ENCODE measurements around the gene ARSG. TPM values are rescaled to one million over a fixed set of nuclear protein-coding genes. Genes with fewer than 3 reads are reported as not detected.
A peak's percentile ranks its signal among the peaks of the same experiment; 100 is the strongest.
"Not testable (repeated sequence)": the region's sequence is repeated elsewhere in the genome, so short reads cannot be mapped to it uniquely, and the experiment has no call there.

The ARSG gene
- total and polyA plus RNA-seq, 5 experiments from 2014 or later: 10.4 to 15.1 (median 12.9) TPM

GRCh38 chr17:68356520-68356919, 65.2 kb downstream of the ARSG start:
- POLR2A ChIA-PET: interaction anchor here (0.6 to 5.5 kb wide), 5 partner anchors 11 to 81 kb away, joined by 4 to 56 read pairs (median 5); partner anchors contain the start of genes ARSG and SLC16A6
- Mint-ChIP-seq H3K4me1 (peaks cover 20 to 62% (median 52%) of the 10 kb centered on the region in 4 donors), H3K36me3 (no peaks in the 10 kb centered on the region), H3K4me3 (peak overlapping the region; percentile 17 to 82 (median 78)), H3K27me3 (no peaks in the 10 kb centered on the region), H3K27ac (peak overlapping the region; percentile 57 to 93 (median 74)), H3K9me3 (no peaks in the 10 kb centered on the region)
- peak in 9 of 10 donors; percentile 40 to 85 (median 76) for DNase-seq
- ATAC-seq: peak; percentile 99

- Mint-ChIP-seq H3K4me3 (peak overlapping the region; percentile 28 to 82 (median 78)), H3K27ac (peak overlapping the region; percentile 57 to 93 (median 74)), H3K9me3 (no peaks in the 10 kb centered on the region), H3K36me3 (no peaks in the 10 kb centered on the region), H3K27me3 (no peaks in the 10 kb centered on the region), H3K4me1 (peaks cover 18 to 58% (median 48%) of the 10 kb centered on the region in 4 donors)
- DNase-seq: no peak
- ATAC-seq: peak; percentile 5 to 27
- POLR2A ChIA-PET: interaction anchor here (0.6 to 5.5 kb wide), 7 partner anchors 12 to 92 kb away, joined by 3 to 56 read pairs (median 4); partner anchors contain the start of genes ARSG and SLC16A6
Observed at GRCh38 chr17:68356949-68357455, 65.7 kb downstream of the ARSG start.

- Mint-ChIP-seq H3K4me3 (no peak overlapping the region), H3K9me3 (no peaks in the 10 kb centered on the region), H3K27me3 (no peaks in the 10 kb centered on the region), H3K4me1 (peaks cover 19 to 49% (median 41%) of the 10 kb centered on the region in 4 donors), H3K27ac (peak overlapping the region in 3 of 10 donors; percentile 36 to 92 (median 38)), H3K36me3 (no peaks in the 10 kb centered on the region)
- POLR2A ChIA-PET: interaction anchor here (1.0 to 5.5 kb wide), 5 partner anchors 11 to 93 kb away, joined by 3 to 56 read pairs (median 4); partner anchors contain the start of genes ARSG and SLC16A6
- no peak for DNase-seq
- no peak for ATAC-seq
Observed at GRCh38 chr17:68357886-68358285, 66.6 kb downstream of the ARSG start.

GRCh38 chr17:68359791-68360535, 68.7 kb downstream of the ARSG start:
- H3K27ac Mint-ChIP-seq: peak overlapping the region in 1 of 10 donors; percentile 3

GRCh38 chr17:68365469-68365868, 74.2 kb downstream of the ARSG start:
- Mint-ChIP-seq H3K36me3 (peaks cover 0 to 20% (median 7%) of the 10 kb centered on the region in 3 donors), H3K27ac (peak overlapping the region in 2 of 10 donors; percentile 36 to 60), H3K27me3 (no peaks in the 10 kb centered on the region), H3K4me1 (peaks cover 0 to 3% (median under 1%) of the 10 kb centered on the region in 4 donors), H3K4me3 (no peak overlapping the region), H3K9me3 (no peaks in the 10 kb centered on the region)
- ATAC-seq: no peak
- no peak for DNase-seq
- POLR2A ChIA-PET: no interaction called here

More at GRCh38 chr17:68359791-68360535, 68.7 kb downstream of the ARSG start:
- Mint-ChIP-seq H3K36me3 (peaks cover 0 to 7% (median 4%) of the 10 kb centered on the region in 3 donors), H3K9me3 (no peaks in the 10 kb centered on the region), H3K27me3 (no peaks in the 10 kb centered on the region), H3K4me1 (peaks cover 17 to 36% (median 28%) of the 10 kb centered on the region in 4 donors), H3K4me3 (peak overlapping the region in 1 of 10 donors; percentile 20)
- ATAC-seq (no peak), DNase-seq (no peak)
- POLR2A ChIA-PET: interaction anchor here (0.6 to 1.3 kb wide), 2 partner anchors 19 to 69 kb away, joined by 3 to 4 read pairs; partner anchors contain the start of gene SLC16A6

DNA sequence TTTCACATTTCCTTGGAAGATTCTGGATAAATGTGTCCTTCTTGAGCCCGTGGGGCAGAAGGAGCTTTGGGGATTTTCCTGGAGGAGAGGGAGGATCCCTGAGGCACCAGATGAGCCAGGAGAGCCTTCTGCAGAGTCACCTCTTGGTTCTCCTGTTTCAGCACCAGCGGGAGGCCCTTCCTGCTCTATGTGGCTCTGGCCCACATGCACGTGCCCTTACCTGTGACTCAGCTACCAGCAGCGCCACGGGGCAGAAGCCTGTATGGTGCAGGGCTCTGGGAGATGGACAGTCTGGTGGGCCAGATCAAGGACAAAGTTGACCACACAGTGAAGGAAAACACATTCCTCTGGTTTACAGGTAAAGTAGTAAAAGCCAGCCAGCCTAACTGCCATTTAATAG, 77.1 kb downstream of the ARSG start:
- no peak for ATAC-seq
- peaks cover 0 to 27% (median 7%) of the 10 kb centered on the region in 3 donors for H3K36me3 Mint-ChIP-seq
- H3K27ac Mint-ChIP-seq: peak overlapping the region in 1 of 10 donors; percentile 77

DNA sequence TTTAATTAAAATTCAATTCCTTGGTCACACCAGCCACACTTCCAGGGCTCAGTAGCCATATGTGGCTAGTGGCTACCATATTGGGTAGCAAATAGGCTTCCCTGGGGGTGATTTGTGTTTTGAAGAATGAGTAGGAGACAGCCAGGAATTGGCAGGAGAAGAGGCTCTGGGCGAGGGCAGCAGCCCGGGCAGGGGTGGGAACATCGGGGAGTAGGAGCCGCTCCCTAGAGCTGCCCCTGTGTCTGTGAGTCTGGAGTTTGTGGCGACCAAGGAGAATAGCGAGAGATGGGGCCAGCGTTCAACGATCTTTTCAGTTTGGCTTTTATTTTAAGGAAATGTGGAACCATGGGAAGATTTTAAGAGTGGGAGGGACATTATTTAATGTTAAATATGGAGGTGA, 84.3 kb downstream of the ARSG start:
- no peaks in the 10 kb centered on the region for H3K9me3 Mint-ChIP-seq
- no peak for ATAC-seq
- peaks cover 0 to 10% (median 2%) of the 10 kb centered on the region in 3 donors for H3K36me3 Mint-ChIP-seq
- H3K4me1 Mint-ChIP-seq: peaks cover 0 to 4% (median 0%) of the 10 kb centered on the region in 4 donors
- no peaks in the 10 kb centered on the region for H3K27me3 Mint-ChIP-seq
- POLR2A ChIA-PET: interaction anchor here (0.9 to 1.4 kb wide), 2 partner anchors 82 to 84 kb away, joined by 3 read pairs; partner anchors contain the start of gene ARSG
- no peak overlapping the region for H3K27ac Mint-ChIP-seq
- no peak for DNase-seq
- H3K4me3 Mint-ChIP-seq: no peak overlapping the region

More for the DNA sequence above, 77.1 kb downstream of the ARSG start:
- H3K9me3 Mint-ChIP-seq: no peaks in the 10 kb centered on the region
- H3K27me3 Mint-ChIP-seq: no peaks in the 10 kb centered on the region
- POLR2A ChIA-PET: no interaction called here
- no peak overlapping the region for H3K4me3 Mint-ChIP-seq
- no peak for DNase-seq
- peaks cover 0 to 2% (median under 1%) of the 10 kb centered on the region in 4 donors for H3K4me1 Mint-ChIP-seq

- H3K9me3 Mint-ChIP-seq, H3K4me3 Mint-ChIP-seq, H3K27ac Mint-ChIP-seq, H3K36me3 Mint-ChIP-seq, DNase-seq, ATAC-seq, H3K4me1 Mint-ChIP-seq, H3K27me3 Mint-ChIP-seq: not testable (repeated sequence)
- POLR2A ChIA-PET: interaction anchor here (0.6 to 1.4 kb wide), 3 partner anchors 85 to 262 kb away, joined by 3 read pairs; partner anchors contain the start of gene ARSG
Observed at GRCh38 chr17:68376178-68376577, 84.9 kb downstream of the ARSG start.

DNA sequence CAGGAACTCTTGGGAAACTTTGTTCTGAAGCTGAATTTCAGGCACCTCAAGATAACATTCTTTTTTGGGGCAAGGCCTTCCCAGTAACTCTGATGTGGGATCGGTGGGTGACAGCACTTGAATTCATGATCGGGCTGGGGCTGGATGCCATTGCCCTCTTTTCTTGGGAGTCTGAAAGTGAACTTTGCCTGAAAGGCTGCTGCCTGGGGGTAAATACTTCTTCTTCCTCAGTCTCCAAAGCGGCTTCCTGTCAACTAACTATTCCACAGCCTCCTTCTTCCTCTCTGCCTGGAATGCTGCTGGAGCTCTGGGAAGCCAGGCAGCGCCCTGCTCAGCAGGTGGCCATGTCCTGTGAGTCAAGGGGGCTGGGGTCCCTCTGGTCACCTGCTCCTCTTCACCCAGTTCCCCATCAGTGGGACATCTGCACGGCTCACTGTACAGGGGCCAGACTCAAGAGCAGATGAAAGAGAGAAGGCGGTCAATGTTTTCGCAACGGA, 86.5 kb downstream of the ARSG start:
- POLR2A ChIA-PET: no interaction called here
- Mint-ChIP-seq H3K36me3 (peaks cover 0 to 4% (median 2%) of the 10 kb centered on the region in 3 donors), H3K27ac (peak overlapping the region in 2 of 10 donors; percentile 65 to 67), H3K4me1 (peaks cover 2 to 6% (median 5%) of the 10 kb centered on the region in 4 donors), H3K4me3 (no peak overlapping the region), H3K9me3 (no peaks in the 10 kb centered on the region), H3K27me3 (no peaks in the 10 kb centered on the region)
- DNase-seq (no peak), ATAC-seq (no peak)

- POLR2A ChIA-PET: interaction anchor here (0.6 kb wide), 1 partner anchor 19 kb away, joined by 4 read pairs; no protein-coding TSS in a partner anchor
- H3K4me1 Mint-ChIP-seq: peaks cover 8 to 13% (median 10%) of the 10 kb centered on the region in 4 donors
- H3K27me3 Mint-ChIP-seq: no peaks in the 10 kb centered on the region
- H3K4me3 Mint-ChIP-seq: no peak overlapping the region
- DNase-seq: no peak
- H3K36me3 Mint-ChIP-seq: peaks cover 0 to 2% (median 2%) of the 10 kb centered on the region in 3 donors
- H3K27ac Mint-ChIP-seq: no peak overlapping the region
- ATAC-seq: no peak
- no peaks in the 10 kb centered on the region for H3K9me3 Mint-ChIP-seq
Observed at GRCh38 chr17:68378268-68379176, 87.2 kb downstream of the ARSG start.

DNA sequence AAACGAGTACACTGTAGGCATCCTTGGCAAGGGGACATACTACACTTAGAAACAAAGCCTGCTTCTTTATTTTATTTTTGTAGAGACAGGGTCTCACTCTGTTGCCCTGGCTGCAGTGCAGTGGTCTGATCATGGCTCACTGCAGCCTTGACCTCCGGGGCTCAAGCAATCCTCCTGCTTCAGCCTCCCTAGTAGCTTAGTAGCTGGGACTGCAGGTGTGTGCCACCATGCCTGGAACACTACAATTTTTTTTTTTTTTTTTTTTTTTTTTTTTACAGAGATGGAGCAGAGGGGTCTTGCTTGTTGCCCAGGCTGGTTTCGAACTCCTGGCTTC, 87.8 kb downstream of the ARSG start:
- Mint-ChIP-seq H3K36me3 (peaks cover 0 to 2% (median 2%) of the 10 kb centered on the region in 3 donors), H3K9me3 (no peaks in the 10 kb centered on the region), H3K27me3 (no peaks in the 10 kb centered on the region), H3K27ac (no peak overlapping the region), H3K4me3 (no peak overlapping the region), H3K4me1 (peaks cover 13 to 19% (median 15%) of the 10 kb centered on the region in 4 donors)
- POLR2A ChIA-PET: interaction anchor here (0.6 kb wide), 1 partner anchor 20 kb away, joined by 4 read pairs; no protein-coding TSS in a partner anchor
- DNase-seq (no peak), ATAC-seq (no peak)

Data from naive thymus-derived CD8-positive, alpha-beta T cell (primary cell).